Fibroblast of lung (primary cell): ENCODE results near the gene CCNH.

Experiments
- EZH2 ChIP-seq: IDR thresholded peaks from 2 replicates; pipeline ENCODE4 v1.5.1; 2012; ENCODE audit warnings: low read length, control low read depth, mild to moderate bottlenecking; ENCODE audit errors: missing control alignments
- TF ChIP-seq, protein P1 (sequence below), 2 donors: IDR thresholded peaks in 1 of 2; conservative IDR thresholded peaks in 1 of 2; 1 replicate in 1 of 2; 2 replicates in 1 of 2; pipeline ENCODE4 v1.5.1; 2011 to 2012; ENCODE audit warnings: low read length in 2 of 2, control low read depth in 1 of 2, inconsistent platforms in 1 of 2, low read depth in 1 of 2, mild to moderate bottlenecking in 1 of 2

DNA sequence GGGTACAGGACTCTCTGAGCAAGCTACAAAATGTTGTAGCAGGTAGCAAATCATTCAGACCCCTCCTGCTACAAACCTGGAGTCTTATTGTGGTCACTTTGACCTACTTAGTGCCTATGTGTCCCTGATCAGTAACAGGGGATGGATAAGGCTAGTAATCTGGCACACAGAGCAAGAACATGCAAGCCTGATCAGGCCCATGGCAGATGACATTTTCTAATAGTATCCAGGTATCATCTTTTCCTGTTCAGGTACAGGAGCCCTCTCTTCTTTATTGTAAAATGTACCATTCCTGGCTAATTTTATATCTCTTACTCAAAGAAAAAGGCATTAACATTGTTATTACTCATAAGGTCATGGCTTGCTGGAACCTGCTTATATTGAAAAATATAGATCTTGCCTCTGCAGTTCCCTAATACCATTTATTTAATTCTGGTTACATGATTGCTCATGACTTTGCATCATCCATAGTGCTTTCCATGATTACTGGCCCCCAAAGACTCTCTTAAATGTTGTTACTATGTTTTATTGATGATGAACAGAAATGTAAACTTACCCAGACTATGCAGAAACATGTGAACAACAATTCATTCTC lies 18.2 kb upstream of the CCNH start:
- TF ChIP-seq, protein P1, sequence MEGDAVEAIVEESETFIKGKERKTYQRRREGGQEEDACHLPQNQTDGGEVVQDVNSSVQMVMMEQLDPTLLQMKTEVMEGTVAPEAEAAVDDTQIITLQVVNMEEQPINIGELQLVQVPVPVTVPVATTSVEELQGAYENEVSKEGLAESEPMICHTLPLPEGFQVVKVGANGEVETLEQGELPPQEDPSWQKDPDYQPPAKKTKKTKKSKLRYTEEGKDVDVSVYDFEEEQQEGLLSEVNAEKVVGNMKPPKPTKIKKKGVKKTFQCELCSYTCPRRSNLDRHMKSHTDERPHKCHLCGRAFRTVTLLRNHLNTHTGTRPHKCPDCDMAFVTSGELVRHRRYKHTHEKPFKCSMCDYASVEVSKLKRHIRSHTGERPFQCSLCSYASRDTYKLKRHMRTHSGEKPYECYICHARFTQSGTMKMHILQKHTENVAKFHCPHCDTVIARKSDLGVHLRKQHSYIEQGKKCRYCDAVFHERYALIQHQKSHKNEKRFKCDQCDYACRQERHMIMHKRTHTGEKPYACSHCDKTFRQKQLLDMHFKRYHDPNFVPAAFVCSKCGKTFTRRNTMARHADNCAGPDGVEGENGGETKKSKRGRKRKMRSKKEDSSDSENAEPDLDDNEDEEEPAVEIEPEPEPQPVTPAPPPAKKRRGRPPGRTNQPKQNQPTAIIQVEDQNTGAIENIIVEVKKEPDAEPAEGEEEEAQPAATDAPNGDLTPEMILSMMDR (conservative IDR thresholded peaks at IDR 0.05 in 1 of 2, IDR thresholded peaks at IDR 0.05 in 1 of 2; ENCODE audit: low read depth in 1 of 2, low read length in 2 of 2) = no peak
- no peak for TF ChIP-seq EZH2
